Stimulated activated CD4-positive, alpha-beta T cell treated with anti-CD3 and anti-CD28 coated beads, Interleukin-12 subunit alpha, Interleukin-12 subunit beta, amount 100 ng/mL, for 4 hours (primary cell): ENCODE measurements around the gene CACHD1.

Source experiments
- DNase-seq: peaks from one replicate; pipeline ENCODE4 v3.0.0-alpha.2; 2020

Gene CACHD1

GRCh38 chr1:64525116-64525686 is 55.3 kb downstream of the CACHD1 start:
- no peak for DNase-seq

DNA sequence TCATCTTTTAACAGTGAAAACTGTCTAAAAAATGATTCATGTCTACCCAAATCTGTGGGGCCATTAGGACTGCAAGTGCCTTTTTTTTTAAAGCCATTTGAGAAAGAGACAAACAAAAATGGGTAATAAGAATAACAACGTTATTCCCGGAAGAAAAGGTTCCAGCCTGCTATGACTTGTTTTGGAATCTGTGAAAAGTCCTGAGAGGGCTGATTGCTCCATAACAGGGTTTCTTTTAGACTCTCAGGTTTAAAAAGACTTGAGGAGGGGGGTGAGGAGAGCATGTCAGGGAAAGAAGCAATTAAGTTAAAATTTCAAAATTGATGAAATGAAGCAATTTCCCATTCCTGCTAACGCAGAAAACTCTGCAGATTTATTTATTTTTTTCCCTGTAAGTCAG is 56.4 kb downstream of the CACHD1 start:
- DNase-seq: no peak

DNA sequence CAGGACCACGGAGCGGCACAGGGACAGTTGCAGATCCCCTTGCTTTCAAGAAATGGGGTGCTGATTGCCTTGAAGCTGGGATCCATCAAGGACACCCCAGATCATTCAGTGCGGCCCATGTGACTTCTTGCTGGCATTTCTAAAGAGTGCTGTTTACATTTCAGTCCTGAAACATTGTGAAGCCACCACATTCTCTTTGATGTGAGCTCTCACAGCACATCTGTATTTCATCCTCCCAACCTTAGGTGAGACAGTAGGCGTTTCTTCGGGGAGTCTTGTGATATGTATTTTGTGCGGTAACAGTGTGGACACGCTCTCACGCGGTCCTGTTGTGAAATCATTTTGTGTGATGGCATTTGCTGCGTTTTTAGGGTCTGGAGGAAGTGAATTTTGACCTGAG is 57.2 kb downstream of the CACHD1 start:
- no peak for DNase-seq

DNA sequence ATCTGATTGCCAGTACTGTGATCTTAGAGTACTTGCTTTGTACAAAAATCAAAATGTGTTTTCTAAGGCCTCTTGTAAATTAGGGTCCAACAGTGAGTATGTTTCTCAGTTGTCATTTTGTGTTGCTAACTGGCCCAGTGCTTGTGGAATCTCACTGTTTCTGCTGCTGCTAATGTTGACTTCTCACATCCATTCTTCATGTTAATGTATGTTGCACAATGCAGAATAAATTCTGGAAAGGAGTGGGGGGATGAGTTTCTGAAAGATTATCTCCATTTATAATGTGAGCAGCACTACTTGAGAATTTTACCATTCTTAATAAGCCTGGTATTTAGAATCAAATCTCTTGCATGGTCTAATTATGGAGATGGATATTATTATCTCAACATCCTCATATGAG is 57.9 kb downstream of the CACHD1 start:
- DNase-seq: no peak

- DNase-seq: no peak
These were observed 61.2 kb downstream of the CACHD1 start for GRCh38 chr1:64530969-64531692.

DNA sequence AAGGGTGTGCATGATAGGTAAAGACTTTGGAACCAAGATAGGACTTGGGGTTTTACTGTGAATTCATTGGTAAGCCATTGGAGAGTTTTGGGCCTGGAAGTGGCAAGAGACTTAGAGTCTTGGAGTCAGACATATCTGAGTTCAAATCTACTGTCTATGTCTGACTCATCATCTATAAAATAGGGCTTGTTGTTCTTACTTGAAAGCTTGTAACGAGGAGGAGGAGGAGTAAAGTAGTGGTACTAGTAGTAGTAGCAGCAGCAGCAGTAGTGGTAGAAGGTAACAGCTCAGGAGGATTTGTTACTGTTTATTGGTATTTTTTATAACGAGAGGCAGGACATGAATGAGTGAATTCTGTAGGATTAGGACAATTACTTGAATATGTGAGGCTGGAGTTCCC is 62.7 kb downstream of the CACHD1 start:
- no peak for DNase-seq

DNA sequence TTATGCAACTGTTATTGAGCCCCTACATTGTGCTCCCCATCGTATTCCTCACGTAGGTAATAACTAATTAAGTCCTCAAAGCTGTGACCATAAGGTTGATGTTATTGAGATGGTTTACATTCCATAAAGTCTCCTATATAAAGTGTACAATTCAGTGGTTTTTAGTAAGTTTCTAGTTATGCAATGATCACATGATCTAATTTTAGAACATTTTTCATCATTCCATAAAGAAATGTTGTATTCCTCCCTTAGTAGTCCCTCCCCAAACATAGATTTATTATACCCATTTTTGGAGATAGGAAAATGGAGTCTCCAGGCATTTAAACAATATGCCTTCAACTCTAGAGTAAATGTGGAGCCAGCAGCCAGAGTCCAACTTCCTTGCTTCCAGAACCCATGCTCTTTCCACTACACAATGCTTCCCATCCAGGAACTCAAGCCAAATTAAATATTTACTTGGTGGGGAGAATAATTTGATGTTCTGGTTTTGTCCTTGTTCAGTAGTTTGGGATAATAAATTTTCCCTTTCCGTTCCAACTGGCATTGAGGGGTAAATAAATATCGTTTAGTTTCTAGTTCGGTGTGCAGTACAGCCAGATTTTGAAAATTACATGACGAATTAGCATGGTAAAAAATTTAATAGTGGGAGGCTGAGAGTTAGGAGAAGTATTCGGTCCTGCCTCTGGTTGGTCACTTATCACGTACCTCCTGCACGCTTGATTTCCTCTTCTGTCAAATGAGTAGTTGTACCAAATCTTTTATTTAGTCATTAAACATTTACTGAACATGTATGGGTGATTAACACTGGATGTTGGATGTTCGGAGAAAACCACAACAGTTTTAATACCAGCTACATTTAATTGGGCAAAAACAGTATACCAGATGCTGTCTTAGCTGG is 66.3 kb downstream of the CACHD1 start:
- no peak for DNase-seq

GRCh38 chr1:64536836-64537490 is 67.0 kb downstream of the CACHD1 start:
- DNase-seq: no peak

DNA sequence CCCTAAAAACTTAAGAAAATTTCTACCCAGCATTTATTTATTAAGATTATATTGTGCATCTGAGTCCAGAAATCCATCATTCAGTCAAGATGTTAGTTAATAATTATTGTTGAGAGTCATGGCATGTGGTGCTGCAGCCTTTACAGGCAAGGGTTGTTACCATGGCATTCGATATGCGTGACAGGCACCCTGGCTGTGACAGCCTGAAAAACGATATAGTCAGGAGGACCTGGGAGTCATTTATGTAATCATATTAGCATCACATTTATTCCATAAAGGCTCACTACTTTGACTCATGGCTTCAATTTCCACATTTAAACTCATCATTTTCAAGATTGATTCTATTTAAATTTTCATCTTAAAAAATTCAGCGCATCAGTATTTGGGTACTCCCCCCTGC is 68.0 kb downstream of the CACHD1 start:
- no peak for DNase-seq

- DNase-seq: no peak
These were observed 68.5 kb downstream of the CACHD1 start for GRCh38 chr1:64538389-64538788.

- DNase-seq: no peak
These were observed 69.4 kb downstream of the CACHD1 start for GRCh38 chr1:64539289-64539688.

GRCh38 chr1:64539781-64540218 is 69.9 kb downstream of the CACHD1 start:
- no peak for DNase-seq

- DNase-seq: no peak
These were observed 70.4 kb downstream of the CACHD1 start for GRCh38 chr1:64540265-64540791.

DNA sequence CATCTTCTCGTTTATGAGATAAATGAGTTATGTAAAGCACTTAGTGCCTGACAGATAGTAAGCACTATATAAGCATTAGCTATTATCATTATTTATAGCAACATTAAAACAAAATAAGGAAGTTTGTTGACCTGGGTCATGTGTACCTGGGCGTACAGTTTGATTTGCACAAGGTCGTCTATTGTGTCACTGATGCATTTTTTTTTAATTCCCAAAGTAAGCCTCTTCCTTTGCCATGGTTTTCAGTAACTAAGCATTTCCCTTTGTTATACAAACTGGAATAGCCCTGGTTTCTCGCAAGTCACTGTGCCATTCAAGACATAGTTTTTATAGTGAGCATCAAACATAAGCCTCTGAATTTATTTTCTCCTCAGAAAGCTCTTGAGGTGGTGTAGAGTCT is 72.2 kb downstream of the CACHD1 start:
- no peak for DNase-seq

DNA sequence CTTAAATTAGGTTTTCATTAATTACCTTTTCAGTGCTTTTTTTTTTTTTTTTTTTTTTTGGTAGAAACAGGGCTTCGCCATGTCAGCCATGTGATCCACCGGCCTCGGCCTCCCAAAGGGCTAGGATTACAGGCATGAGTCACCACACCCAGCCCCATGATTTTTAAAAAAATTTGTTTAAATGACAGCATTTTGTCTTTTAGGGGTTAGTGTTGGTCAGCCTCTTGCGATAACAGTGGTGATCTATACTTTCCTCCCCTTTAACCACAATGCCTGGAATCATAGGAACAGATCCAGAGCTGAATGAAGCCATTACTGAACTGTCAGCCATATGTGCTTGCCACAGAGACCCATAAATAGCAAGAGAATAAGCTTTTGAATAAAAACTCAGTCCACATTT is 73.9 kb downstream of the CACHD1 start:
- no peak for DNase-seq

- no peak for DNase-seq
These were observed 75.4 kb downstream of the CACHD1 start for GRCh38 chr1:64545118-64545843.

DNA sequence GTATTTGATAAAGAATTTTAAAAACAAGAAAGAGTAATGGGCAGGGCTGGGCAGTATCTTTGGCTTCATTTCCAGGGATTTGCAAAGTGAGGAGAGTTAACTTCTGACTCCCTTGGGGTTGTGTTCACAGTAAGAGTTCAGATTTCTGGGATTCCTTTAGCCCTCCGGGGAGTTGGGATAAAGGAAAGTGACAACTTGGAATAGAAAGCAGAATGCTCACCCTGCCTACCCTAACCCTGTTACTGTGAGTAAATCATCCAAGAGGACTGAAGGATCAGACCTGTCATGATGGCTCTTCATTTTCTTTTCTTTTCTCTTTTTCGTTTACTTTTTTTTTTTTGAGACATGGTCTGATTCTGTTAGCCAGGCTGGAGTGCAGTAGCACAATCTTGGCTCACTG is 76.1 kb downstream of the CACHD1 start:
- no peak for DNase-seq

GRCh38 chr1:64549464-64550239 is 79.7 kb downstream of the CACHD1 start:
- no peak for DNase-seq

DNA sequence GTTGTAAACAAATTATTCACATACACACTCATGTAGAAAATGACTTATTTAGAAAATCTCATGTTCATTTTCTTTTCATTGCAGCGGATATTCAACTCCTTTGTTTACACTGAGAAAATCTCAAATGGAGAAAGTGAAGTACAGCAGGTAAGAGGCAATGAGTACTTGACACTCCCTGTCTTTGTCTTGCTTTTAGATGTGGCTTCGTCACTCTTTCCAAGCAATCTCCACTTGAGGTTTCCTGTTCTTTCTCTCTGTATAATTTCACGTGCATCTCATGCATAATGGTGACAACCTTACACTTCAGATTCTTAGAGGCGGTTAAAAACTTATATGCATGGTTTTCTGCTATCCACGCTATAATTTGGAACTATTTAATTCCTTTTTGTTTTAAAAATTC is 80.6 kb downstream of the CACHD1 start:
- no peak for DNase-seq

- DNase-seq: no peak
These were observed 81.1 kb downstream of the CACHD1 start for GRCh38 chr1:64550946-64551605.

GRCh38 chr1:64553285-64553684 is 83.4 kb downstream of the CACHD1 start:
- no peak for DNase-seq
